HG03095 (cell line): ENCODE measurements around the gene USP13.

Source experiments
- ATAC-seq: cut with Tn5 transposase; IDR thresholded peaks from one replicate; pipeline ENCODE4 v1.9.1; 2021; ENCODE audit warnings: moderate library complexity; ENCODE audit not compliant: unreplicated experiment

Gene USP13

GRCh38 chr3:179732661-179733348, 80.0 kb downstream of the USP13 start:
- ATAC-seq = no peak

- ATAC-seq = no peak
Measured at GRCh38 chr3:179733797-179734196, 81.0 kb downstream of the USP13 start.

- ATAC-seq = no peak
Measured at GRCh38 chr3:179734497-179735281, 81.8 kb downstream of the USP13 start.

- ATAC-seq = no peak
Measured at GRCh38 chr3:179735321-179735720, 82.5 kb downstream of the USP13 start.

GRCh38 chr3:179738998-179739397, 86.2 kb downstream of the USP13 start:
- ATAC-seq = no peak

GRCh38 chr3:179739816-179740594, 87.2 kb downstream of the USP13 start:
- ATAC-seq = no peak

- no peak for ATAC-seq
Measured at GRCh38 chr3:179743913-179744312, 91.1 kb downstream of the USP13 start.

- no peak for ATAC-seq
Measured at GRCh38 chr3:179744667-179745066, 91.8 kb downstream of the USP13 start.

GRCh38 chr3:179745079-179745478, 92.2 kb downstream of the USP13 start:
- no peak for ATAC-seq

GRCh38 chr3:179745716-179746115, 92.9 kb downstream of the USP13 start:
- ATAC-seq = no peak

- ATAC-seq = no peak
Measured at GRCh38 chr3:179750720-179751328, 98.0 kb downstream of the USP13 start.

- ATAC-seq = no peak
Measured at GRCh38 chr3:179760944-179761343, 108.1 kb downstream of the USP13 start.

- no peak for ATAC-seq
Measured at GRCh38 chr3:179765396-179765795, 112.6 kb downstream of the USP13 start.

- no peak for ATAC-seq
Measured at GRCh38 chr3:179766416-179767133, 113.7 kb downstream of the USP13 start.

- ATAC-seq = no peak
Measured at GRCh38 chr3:179768080-179768479, 115.2 kb downstream of the USP13 start.

GRCh38 chr3:179769411-179770247, 116.8 kb downstream of the USP13 start:
- ATAC-seq = no peak

GRCh38 chr3:179771797-179772196, 119.0 kb downstream of the USP13 start:
- ATAC-seq = no peak

- ATAC-seq = no peak
Measured at GRCh38 chr3:179772297-179772696, 119.5 kb downstream of the USP13 start.

- ATAC-seq = no peak
Measured at GRCh38 chr3:179775416-179776122, 122.7 kb downstream of the USP13 start.
